ENCODE measurements around the gene LRP1-AS.

DNA sequence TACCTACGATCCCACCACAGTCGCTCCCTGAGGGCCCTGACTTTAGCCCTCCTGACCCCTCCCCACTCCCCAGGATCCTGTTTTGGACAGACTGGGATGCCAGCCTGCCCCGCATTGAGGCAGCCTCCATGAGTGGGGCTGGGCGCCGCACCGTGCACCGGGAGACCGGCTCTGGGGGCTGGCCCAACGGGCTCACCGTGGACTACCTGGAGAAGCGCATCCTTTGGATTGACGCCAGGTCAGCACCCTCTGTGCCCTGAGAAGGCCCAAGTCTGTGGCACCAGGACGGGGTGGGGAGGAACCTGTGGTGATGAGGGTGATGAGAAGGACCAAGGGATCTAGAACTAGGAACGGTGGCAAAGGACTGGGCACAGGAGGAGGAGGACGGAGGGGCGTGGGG is 29.9 kb upstream of the LRP1-AS start:
- TF ChIP-seq POLR2A (IDR thresholded peaks at IDR 0.05) (no peak), CTCF (IDR thresholded peaks at IDR 0.05) (no peak)
